HG03196 (cell line): ENCODE data around the gene STT3B.
A peak's percentile ranks its signal among the peaks of the same experiment; 100 is the strongest.

Experiments
- ATAC-seq: cut with Tn5 transposase; IDR thresholded peaks from one replicate; pipeline ENCODE4 v1.9.1; 2021; ENCODE audit not compliant: unreplicated experiment

STT3B gene

DNA sequence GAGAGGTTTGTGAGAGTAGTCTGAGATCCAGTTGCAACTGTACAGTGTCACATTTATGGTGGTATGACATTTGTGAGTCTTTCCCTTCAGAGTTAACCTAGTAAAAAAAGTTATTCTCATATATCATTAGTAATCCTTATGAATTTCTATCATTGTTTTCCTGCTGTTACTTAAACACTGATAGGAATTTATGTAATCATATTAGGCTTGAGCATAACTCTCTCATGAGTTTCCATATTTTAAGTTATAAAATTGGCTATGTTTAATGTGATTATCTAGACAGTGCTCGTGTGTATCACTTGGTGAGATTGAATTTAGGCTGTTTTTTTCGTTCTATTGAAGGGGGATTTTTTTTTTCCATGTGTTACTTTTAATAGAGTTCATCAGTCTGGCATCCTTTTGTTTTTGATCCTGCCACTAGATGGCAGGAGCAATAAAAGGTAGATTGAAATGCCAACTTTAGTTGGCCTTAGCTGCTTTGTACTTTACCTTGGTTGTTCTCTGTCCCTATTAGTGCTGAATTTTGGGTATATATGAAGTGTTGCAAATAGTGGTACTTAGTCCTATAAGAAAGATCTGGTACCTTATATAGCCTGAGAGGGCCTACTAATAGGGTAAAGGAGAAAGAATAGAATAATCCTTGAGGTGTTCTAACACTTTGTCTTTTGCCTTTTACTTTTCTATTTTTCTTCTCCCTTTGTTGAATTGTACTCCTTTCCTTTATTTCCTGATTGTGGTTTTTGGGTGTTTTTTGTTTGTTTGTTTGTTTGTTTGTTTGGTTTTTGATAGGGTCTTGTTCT lies 17.9 kb downstream of the STT3B start:
- peak; percentile 62 for ATAC-seq

DNA sequence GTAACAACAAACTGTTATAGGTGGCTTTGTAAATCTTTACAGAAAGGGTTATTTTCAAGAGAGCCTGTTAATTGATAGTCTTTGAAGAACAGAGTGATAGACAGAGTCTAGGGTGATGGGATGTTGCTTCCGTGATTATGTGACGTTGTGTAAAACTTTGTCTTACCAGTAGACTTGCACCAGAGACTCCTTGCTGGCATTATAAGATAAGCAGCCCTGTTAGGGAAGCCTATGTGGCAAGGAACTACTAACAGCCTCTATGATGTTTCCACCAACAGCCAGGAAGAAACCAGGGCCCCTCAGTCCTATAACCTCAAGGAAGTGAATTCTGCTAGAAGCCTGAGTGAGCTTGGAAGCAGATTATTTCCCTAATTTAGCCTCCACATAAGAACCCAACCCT lies 18.9 kb downstream of the STT3B start:
- ATAC-seq = no peak

GRCh38 chr3:31552103-31552502 lies 19.4 kb downstream of the STT3B start:
- ATAC-seq = no peak

DNA sequence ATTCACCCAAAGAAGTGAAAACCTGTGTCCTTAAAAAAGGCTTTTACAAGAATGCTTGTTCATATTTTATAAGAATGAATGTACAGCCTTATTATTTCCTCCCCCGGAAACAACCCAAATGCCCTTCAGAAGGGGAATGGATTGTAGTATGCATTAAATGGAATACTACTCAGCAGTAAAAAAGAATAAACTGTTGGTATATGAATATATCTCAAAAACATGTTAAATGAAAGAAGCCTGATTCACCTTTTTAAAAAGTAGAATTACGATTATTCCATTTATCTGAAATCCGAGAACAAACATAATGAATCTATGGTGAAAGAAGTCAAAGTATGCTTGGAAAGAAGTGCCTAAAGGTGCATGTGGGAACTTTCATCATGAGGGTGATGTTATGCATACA lies 20.5 kb downstream of the STT3B start:
- no peak for ATAC-seq

GRCh38 chr3:31555204-31555603 lies 22.5 kb downstream of the STT3B start:
- ATAC-seq = no peak

DNA sequence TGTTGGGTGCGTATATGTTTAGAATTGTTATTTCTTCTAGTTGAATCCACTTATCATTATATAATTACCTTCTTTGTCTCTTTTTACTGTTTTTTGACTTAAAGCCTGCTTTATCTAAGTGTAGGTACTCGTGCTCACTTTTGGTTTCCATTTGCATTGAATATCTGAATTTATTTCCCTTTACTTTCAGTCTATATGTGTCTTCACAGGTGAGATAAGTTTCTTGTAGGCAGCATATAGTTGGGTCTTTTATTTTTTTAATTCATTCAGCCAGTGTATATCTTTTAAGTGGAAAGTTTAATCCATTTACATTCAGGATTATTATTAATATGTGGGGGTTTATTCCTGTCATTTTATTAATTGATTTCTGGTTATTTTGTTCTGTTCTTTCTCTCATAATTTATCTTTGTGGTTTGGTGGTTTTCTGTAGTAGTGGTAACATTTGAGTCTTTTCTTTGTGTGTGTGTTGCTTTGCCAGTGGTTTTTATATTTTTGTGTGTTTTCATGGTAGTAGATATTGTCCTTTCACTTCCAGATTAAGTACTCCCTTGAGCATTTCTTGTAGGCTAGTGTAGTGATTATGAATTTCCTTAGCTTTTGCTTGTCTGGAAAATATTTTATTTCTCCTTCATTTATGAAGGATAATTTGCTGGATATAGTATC lies 27.3 kb downstream of the STT3B start:
- ATAC-seq = no peak

DNA sequence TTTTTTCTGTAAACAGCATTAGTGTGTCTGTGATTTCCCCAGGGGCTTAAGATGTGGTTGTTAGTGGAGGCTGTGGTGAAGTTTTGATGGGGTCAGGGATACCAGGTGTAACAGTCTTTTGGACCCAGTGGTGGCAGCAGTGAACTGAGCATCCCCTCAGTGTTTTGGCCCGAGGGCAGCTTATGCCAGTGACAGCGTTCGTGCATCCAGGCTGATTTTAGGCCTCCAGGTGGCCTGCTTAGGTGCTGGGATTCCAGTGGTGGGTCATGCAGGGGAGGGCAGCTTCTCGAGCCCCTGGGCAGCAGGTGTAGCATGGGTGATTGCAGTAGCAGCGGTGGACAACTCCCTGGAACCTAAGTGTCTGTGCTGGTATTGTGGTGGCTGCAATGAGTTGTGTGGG lies 29.2 kb downstream of the STT3B start:
- ATAC-seq = no peak

GRCh38 chr3:31562525-31562924 lies 29.8 kb downstream of the STT3B start:
- no peak for ATAC-seq

DNA sequence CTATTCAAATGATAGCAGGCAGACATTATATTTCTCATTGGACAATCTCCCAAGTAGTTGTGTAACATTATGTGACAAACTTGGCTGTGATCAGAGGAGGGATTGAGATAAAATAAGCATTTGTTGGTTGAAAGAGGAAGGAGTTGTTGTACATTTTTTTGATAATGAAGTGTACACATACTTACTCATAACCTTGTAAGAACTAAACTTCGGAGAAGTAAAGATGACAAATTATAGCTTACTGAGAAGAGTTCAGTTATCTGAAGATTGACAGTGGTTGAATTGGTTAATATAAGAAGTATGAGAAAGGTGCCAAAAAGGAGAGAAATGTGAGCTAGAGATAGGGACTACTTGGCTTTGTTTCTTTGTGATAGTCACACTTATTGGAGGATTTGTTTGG lies 32.6 kb downstream of the STT3B start:
- no peak for ATAC-seq

GRCh38 chr3:31567036-31567435 lies 34.3 kb downstream of the STT3B start:
- ATAC-seq = no peak

DNA sequence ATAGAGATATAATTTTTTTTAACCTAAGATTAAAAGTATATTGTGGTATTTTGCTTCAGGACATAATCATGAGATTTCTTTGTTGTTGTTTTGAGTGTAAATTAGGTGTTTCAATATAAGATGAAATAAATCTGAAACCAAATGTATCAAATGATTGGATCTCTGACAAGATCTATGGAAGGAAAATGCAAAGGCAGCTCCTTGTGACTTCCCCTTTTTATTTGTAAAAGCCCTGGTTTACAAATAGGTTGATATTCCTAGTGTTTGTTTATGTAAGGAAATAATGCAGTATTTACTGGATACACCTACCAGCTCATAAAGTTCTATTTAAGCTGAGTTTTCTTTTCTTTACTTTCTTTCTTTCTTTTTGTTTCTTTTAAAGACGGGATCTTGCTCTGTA lies 35.9 kb downstream of the STT3B start:
- no peak for ATAC-seq

DNA sequence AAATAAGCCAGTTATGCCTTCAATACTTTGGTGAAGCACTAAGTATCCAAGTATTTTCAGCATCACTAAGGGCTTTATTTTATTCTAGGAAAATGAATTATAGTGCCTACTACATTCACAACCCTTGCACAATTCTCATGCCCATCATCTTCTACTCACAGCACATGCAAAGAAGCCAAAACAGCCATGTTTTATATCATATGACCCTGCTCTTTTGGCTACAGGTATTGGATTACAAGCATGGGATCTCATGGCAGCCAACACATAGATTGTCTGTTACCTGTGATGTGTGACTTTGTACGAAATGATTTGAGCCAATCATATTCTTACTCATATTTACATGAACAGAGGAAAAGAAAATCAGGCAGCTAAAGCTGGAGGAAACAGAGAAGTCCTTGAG lies 38.6 kb downstream of the STT3B start:
- ATAC-seq = no peak

DNA sequence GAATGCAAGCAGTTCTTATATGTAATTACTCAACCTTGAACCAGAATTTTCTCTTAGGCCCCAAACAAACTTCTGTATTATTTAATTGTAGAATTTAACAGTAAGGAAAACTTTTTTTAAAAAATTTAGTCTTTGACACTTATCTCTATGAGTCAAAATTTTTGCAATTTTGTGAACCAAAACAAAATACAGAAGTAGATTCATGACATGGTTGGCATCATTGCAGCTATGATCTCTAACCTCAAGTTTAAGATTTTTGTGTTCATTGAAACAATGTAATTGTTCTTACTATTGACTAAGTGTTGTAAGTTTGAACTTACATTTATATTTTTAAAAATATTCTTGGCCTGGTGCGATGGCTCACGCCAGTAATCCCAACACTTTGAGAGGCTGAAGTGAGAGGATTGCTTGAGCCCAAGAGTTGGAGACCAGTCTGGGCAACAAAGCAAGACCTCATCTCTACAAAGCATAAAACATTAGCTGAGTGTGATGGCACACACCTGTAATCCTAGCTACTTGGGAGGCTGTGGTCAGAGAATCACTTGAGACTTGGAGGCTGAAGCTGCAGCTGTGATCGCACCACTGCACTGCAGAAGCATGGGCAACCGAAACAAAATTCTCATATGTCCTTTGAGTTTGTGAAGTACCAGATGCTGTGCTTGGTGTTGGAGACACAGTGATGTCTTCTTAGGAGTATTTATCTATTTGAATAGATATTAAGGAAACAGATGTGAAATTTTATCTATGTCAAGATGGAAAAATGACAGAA lies 39.7 kb downstream of the STT3B start:
- peak; percentile 34 for ATAC-seq

DNA sequence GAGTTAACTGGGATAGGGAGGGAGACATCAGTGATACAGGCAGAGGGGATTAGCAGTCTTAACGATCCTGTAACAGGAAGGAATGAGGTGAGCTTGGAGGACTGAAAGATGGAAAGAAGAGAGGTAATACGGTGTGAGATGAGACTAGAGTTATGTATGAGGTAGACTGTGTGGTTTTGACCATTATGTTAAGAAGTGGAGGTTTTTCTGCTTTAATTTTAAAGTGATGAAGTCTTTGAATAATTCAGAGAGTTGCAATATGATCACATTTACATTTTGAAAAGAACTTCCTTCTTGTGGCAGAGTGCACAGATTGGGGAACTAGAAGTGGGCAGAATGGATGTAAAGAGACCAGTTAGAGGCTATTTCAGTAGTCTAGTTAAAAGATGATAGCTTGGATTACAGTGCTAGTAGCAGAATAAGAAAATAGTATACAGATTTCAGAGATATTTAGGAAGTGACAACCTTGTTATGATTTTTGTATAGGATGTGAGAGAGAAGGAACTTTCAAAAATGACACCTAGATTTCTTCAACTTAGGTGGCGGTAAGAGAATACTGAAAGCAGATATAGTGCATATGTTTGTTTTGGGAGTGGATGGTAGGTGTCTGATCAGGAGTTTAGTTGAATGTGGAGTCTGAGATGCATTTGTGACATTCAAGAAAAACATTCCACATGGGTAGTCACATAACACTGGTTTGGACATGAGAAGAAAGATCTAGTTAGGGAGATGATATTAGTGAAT lies 40.5 kb downstream of the STT3B start:
- ATAC-seq = no peak

DNA sequence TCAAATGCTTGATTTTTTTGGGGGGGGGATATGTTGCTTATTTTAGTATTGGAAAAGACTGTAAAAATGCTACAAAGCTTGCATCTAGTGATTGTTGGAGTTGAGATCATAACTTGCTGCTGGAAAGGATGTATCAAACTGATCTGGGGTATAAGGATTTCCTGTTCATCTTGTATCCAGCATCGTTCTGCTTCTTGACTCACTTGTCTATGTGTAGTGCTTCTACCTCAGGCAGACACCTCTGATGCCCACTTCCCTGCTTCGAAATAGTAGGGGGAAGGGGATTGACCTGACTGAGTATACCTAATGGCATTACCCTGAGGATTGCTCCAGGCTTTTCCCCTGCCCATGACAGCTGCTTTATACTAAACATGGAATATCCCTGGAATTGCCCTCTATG lies 42.7 kb downstream of the STT3B start:
- no peak for ATAC-seq

DNA sequence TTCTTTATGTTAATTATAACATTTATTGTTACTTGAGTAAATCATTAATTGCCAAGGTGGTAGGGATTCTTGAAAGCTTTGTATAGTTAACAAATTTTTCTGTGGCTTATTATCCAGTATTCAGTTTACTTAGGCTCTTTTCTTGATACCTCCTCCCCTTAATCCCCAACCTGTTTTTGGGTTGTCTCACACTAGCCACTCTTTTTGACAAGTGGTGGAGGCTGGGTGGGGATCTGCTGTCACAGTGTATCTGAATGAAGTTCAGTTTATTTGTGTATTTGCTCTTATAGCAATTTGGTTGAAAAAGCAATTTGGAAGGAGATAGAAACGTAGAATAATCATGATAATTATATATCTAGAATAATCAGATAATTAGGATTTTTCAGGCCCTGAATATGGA lies 43.8 kb downstream of the STT3B start:
- ATAC-seq = no peak

DNA sequence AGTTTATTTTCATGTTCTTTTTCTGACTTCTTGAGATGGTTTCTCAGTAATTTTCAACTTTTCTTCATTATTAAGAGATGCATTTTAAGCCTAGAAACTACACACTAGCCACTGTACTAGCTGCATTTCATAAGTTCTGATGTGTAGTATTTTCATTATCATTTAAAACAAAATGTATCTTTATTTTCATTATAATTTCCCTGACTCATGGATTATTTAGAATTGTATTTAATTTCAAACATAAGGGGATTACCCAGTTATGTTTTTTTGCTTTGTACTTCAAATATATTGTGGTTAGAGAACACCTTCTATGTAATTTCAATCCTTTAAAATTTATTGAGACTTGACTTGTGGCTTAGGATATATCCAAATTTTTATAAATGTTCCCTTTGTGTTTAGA lies 44.5 kb downstream of the STT3B start:
- no peak for ATAC-seq

- ATAC-seq = no peak
Measured at GRCh38 chr3:31579828-31580227, 47.1 kb downstream of the STT3B start.

DNA sequence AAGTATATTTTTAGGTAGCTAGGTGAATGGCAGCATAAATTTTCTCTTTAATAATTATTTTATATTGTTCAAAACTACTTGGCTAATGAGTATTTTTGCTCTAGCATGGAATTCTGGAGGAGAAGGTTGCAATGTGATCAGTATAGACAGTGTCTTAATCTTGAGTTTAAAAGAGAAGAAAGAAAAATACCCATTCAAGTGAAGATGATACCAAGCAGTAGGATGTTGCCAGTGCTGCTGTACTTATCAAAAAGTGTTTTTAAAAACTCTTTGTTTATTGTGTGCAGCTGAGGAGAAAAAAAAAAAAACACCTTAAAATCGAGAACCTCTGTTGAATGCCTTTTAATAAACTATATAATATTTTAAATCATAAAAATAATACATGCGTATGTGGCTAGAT lies 47.9 kb downstream of the STT3B start:
- ATAC-seq = no peak

- no peak for ATAC-seq
Measured at GRCh38 chr3:31581660-31582059, 48.9 kb downstream of the STT3B start.

GRCh38 chr3:31589228-31589627 lies 56.5 kb downstream of the STT3B start:
- no peak for ATAC-seq
